H1 (cell line): Measurements from ENCODE around the gene MAK. TPM values are rescaled to one million over a fixed set of nuclear protein-coding genes. Genes with fewer than 3 reads are reported as not detected.

Experiments
- BRCA1 ChIP-seq: IDR thresholded peaks from 2 replicates; pipeline ENCODE4 v1.6.1; 2012; ENCODE audit warnings: low read depth, low read length, improper control_type of control experiment
- SP2 ChIP-seq: IDR thresholded peaks from 2 replicates; pipeline ENCODE4 v1.6.1; 2012; ENCODE audit warnings: mild to moderate bottlenecking, low read length, inconsistent platforms
- polyA plus RNA-seq, 7 experiments: library from polyadenylated mRNA; depleted of rRNA in 3 of 7; stranded (reverse) in 5 of 7; unstranded in 2 of 7; fragments of >200 nt in 5 of 7; fragments of 200-250 nt in 2 of 7; gene quantifications; 1 replicate in 5 of 7; 2 replicates in 1 of 7; 4 replicates in 1 of 7; pipeline versions ENCODE4 v1.2.1 to v1.2.3, GENCODE V29; 2011 to 2013; ENCODE audit warnings: missing spikeins in 2 of 7, mixed read lengths in 2 of 7
- total RNA-seq: library from RNA; stranded (reverse); fragmentation: NEBNext Ultra II Directional; extraction: Animal tissue kit (Norgen Biotek cat#: 25700); gene quantifications from 2 replicates; pipeline ENCODE4 v1.2.1, GENCODE V29; 2021
- TF ChIP-seq, protein P1 (sequence below): fragments of 300-600 bp; sonication (generic); IDR thresholded peaks from 2 replicates; pipeline ENCODE4 v1.7.1; 2012; ENCODE audit warnings: low read length, moderate library complexity, mild to moderate bottlenecking, inconsistent platforms; ENCODE audit not compliant: insufficient replicate concordance
- TF ChIP-seq, protein P2 (sequence below): IDR thresholded peaks from 2 replicates; pipeline ENCODE4 v1.6.1; 2012; ENCODE audit warnings: low read length, inconsistent platforms

The MAK gene
- total and polyA plus RNA-seq, 2 of the 8 experiments (the other 6 are each of a cell fraction or from before 2014, with no cell fraction given): 0.08 to 0.37 TPM

DNA sequence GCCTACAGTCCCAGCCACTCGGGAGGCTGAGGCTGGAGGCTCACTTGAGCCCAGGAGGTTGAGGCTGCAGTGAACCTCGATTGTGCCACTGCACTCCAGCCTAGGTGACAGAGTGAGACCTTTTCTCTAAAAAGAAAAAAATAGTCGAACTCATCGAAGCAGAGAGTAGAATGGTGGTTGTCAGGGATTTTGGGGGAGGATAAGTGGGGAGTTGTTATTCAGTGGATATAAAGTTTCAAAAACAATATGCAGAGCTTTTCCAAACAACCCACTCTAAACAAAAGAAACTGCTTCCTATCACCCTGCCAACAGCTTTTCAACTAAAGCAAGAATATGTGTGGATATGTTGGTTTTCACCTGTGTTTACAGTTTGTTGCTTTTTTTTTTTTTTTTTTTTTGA is 11.6 kb upstream of the MAK start (continued):
- TF ChIP-seq, protein P1, sequence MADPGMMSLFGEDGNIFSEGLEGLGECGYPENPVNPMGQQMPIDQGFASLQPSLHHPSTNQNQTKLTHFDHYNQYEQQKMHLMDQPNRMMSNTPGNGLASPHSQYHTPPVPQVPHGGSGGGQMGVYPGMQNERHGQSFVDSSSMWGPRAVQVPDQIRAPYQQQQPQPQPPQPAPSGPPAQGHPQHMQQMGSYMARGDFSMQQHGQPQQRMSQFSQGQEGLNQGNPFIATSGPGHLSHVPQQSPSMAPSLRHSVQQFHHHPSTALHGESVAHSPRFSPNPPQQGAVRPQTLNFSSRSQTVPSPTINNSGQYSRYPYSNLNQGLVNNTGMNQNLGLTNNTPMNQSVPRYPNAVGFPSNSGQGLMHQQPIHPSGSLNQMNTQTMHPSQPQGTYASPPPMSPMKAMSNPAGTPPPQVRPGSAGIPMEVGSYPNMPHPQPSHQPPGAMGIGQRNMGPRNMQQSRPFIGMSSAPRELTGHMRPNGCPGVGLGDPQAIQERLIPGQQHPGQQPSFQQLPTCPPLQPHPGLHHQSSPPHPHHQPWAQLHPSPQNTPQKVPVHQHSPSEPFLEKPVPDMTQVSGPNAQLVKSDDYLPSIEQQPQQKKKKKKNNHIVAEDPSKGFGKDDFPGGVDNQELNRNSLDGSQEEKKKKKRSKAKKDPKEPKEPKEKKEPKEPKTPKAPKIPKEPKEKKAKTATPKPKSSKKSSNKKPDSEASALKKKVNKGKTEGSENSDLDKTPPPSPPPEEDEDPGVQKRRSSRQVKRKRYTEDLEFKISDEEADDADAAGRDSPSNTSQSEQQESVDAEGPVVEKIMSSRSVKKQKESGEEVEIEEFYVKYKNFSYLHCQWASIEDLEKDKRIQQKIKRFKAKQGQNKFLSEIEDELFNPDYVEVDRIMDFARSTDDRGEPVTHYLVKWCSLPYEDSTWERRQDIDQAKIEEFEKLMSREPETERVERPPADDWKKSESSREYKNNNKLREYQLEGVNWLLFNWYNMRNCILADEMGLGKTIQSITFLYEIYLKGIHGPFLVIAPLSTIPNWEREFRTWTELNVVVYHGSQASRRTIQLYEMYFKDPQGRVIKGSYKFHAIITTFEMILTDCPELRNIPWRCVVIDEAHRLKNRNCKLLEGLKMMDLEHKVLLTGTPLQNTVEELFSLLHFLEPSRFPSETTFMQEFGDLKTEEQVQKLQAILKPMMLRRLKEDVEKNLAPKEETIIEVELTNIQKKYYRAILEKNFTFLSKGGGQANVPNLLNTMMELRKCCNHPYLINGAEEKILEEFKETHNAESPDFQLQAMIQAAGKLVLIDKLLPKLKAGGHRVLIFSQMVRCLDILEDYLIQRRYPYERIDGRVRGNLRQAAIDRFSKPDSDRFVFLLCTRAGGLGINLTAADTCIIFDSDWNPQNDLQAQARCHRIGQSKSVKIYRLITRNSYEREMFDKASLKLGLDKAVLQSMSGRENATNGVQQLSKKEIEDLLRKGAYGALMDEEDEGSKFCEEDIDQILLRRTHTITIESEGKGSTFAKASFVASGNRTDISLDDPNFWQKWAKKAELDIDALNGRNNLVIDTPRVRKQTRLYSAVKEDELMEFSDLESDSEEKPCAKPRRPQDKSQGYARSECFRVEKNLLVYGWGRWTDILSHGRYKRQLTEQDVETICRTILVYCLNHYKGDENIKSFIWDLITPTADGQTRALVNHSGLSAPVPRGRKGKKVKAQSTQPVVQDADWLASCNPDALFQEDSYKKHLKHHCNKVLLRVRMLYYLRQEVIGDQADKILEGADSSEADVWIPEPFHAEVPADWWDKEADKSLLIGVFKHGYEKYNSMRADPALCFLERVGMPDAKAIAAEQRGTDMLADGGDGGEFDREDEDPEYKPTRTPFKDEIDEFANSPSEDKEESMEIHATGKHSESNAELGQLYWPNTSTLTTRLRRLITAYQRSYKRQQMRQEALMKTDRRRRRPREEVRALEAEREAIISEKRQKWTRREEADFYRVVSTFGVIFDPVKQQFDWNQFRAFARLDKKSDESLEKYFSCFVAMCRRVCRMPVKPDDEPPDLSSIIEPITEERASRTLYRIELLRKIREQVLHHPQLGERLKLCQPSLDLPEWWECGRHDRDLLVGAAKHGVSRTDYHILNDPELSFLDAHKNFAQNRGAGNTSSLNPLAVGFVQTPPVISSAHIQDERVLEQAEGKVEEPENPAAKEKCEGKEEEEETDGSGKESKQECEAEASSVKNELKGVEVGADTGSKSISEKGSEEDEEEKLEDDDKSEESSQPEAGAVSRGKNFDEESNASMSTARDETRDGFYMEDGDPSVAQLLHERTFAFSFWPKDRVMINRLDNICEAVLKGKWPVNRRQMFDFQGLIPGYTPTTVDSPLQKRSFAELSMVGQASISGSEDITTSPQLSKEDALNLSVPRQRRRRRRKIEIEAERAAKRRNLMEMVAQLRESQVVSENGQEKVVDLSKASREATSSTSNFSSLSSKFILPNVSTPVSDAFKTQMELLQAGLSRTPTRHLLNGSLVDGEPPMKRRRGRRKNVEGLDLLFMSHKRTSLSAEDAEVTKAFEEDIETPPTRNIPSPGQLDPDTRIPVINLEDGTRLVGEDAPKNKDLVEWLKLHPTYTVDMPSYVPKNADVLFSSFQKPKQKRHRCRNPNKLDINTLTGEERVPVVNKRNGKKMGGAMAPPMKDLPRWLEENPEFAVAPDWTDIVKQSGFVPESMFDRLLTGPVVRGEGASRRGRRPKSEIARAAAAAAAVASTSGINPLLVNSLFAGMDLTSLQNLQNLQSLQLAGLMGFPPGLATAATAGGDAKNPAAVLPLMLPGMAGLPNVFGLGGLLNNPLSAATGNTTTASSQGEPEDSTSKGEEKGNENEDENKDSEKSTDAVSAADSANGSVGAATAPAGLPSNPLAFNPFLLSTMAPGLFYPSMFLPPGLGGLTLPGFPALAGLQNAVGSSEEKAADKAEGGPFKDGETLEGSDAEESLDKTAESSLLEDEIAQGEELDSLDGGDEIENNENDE: no peak
- TF ChIP-seq BRCA1: no peak
- TF ChIP-seq, protein P2, sequence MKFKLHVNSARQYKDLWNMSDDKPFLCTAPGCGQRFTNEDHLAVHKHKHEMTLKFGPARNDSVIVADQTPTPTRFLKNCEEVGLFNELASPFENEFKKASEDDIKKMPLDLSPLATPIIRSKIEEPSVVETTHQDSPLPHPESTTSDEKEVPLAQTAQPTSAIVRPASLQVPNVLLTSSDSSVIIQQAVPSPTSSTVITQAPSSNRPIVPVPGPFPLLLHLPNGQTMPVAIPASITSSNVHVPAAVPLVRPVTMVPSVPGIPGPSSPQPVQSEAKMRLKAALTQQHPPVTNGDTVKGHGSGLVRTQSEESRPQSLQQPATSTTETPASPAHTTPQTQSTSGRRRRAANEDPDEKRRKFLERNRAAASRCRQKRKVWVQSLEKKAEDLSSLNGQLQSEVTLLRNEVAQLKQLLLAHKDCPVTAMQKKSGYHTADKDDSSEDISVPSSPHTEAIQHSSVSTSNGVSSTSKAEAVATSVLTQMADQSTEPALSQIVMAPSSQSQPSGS: no peak
- TF ChIP-seq SP2: no peak
